ENCODE measurements around the gene PPP1R3C.

Gene PPP1R3C

GRCh38 chr10:91629715-91630549 is 2.9 kb downstream of the PPP1R3C start:
- DNase-seq (ENCODE audit: low read depth in 2 of 3, low spot score in 1 of 3) = no peak

- DNase-seq (ENCODE audit: low read depth in 2 of 3, low spot score in 1 of 3) = no peak
Measured at GRCh38 chr10:91628383-91628782, 4.5 kb downstream of the PPP1R3C start.

- no peak for DNase-seq (ENCODE audit: low read depth in 2 of 3, low spot score in 1 of 3)
Measured at GRCh38 chr10:91627344-91628102, 5.3 kb downstream of the PPP1R3C start.

- DNase-seq (ENCODE audit: low read depth in 2 of 3, low spot score in 1 of 3) = no peak
Measured at GRCh38 chr10:91626936-91627335, 5.9 kb downstream of the PPP1R3C start.

GRCh38 chr10:91624633-91625032 is 8.2 kb downstream of the PPP1R3C start:
- DNase-seq (ENCODE audit: low read depth in 2 of 3, low spot score in 1 of 3) = no peak

- DNase-seq (ENCODE audit: low read depth in 2 of 3, low spot score in 1 of 3) = no peak
Measured at GRCh38 chr10:91622601-91623000, 10.3 kb downstream of the PPP1R3C start.

GRCh38 chr10:91621483-91622113 is 11.3 kb downstream of the PPP1R3C start:
- no peak for DNase-seq (ENCODE audit: low read depth in 2 of 3, low spot score in 1 of 3)

GRCh38 chr10:91617072-91617609 is 15.7 kb downstream of the PPP1R3C start:
- DNase-seq (ENCODE audit: low read depth in 2 of 3, low spot score in 1 of 3) = no peak

GRCh38 chr10:91616137-91616536 is 16.7 kb downstream of the PPP1R3C start:
- DNase-seq (ENCODE audit: low read depth in 2 of 3, low spot score in 1 of 3) = no peak

GRCh38 chr10:91614225-91614624 is 18.6 kb downstream of the PPP1R3C start:
- DNase-seq (ENCODE audit: low read depth in 2 of 3, low spot score in 1 of 3) = no peak

GRCh38 chr10:91613411-91614187 is 19.3 kb downstream of the PPP1R3C start:
- no peak for DNase-seq (ENCODE audit: low read depth in 2 of 3, low spot score in 1 of 3)

- DNase-seq (ENCODE audit: low read depth in 2 of 3, low spot score in 1 of 3) = no peak
Measured at GRCh38 chr10:91610919-91611318, 22.0 kb downstream of the PPP1R3C start.

GRCh38 chr10:91610444-91610843 is 22.4 kb downstream of the PPP1R3C start:
- no peak for DNase-seq (ENCODE audit: low read depth in 2 of 3, low spot score in 1 of 3)

GRCh38 chr10:91607646-91608403 is 25.0 kb downstream of the PPP1R3C start:
- no peak for DNase-seq (ENCODE audit: low read depth in 2 of 3, low spot score in 1 of 3)

GRCh38 chr10:91605968-91606367 is 26.9 kb downstream of the PPP1R3C start:
- DNase-seq (ENCODE audit: low read depth in 2 of 3, low spot score in 1 of 3) = no peak

GRCh38 chr10:91604553-91605534 is 28.0 kb downstream of the PPP1R3C start:
- DNase-seq (ENCODE audit: low read depth in 2 of 3, low spot score in 1 of 3) = no peak

GRCh38 chr10:91603931-91604331 is 28.9 kb downstream of the PPP1R3C start:
- DNase-seq (ENCODE audit: low read depth in 2 of 3, low spot score in 1 of 3) = no peak

GRCh38 chr10:91602868-91603568 is 29.9 kb downstream of the PPP1R3C start:
- DNase-seq (ENCODE audit: low read depth in 2 of 3, low spot score in 1 of 3) = no peak

Data from stimulated activated CD4-positive, alpha-beta T cell treated with anti-CD3 and anti-CD28 coated beads, Interleukin-12 subunit alpha, Interleukin-12 subunit beta, amount 100 ng/mL, for 48 hours (primary cell).